GM21717 (cell line): ENCODE measurements around the gene STYXL2.

Experiments used
- ATAC-seq: cut with Tn5 transposase; IDR thresholded peaks from one replicate; pipeline ENCODE4 v1.9.1; 2021; ENCODE audit warnings: mild to moderate bottlenecking, moderate library complexity; ENCODE audit not compliant: unreplicated experiment

STYXL2 gene

DNA sequence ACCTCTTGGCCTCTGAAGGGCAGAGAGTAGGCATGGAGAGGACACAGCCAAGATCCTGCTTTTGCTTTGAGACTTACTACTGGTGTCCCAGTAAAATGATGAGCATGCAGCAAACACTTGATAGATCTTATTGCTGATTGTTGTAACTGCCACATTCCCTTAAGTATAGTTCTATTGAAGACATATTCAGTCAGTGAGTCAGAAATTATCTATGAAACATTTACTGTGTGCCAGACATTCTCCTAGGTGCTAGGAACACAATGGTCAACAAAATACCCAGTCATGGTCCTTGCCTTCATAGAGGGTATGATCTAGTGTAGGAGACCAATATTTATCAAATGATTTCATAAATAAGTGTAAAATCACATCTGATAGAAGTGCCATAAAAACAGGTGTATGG lies 13.6 kb downstream of the STYXL2 start:
- ATAC-seq: no peak

DNA sequence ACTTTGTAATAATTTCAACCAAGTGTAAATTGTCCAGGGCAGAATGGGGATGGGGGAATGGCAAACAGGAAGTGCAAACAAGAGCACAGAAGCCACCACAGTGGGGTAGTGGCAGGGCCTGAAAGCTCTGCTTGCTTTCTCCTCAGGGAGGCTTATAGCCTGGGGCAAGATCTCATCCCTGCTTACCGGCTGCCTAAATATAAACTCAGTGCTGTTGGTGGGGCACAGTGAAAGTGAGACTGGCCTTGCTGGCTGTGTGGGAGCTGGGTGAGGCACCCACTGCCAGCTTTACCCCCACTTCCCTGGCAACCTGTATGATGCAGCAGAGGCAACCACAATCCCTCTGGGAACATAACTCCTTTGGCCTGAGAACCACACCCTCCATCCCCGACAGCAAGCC lies 15.2 kb downstream of the STYXL2 start:
- ATAC-seq: no peak

DNA sequence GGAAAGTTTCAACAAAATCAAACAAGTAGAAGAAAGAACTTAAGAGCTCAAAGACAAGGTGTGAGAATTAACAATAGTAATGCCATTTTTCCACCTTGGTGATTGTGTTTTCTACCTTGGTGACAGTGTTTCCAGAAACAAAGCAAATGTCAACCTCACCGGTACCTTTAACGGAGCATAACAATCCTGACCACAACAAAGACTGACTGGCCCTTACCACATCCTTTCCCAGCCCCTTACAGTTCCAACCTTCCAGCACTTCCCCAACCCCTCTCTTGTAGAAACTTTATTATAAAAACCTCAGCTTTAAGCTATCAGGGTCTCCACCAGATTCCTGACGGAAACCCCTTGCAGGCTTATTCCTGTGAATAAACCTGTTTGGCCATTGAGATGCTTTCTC lies 16.7 kb downstream of the STYXL2 start:
- peak; percentile 70 for ATAC-seq

DNA sequence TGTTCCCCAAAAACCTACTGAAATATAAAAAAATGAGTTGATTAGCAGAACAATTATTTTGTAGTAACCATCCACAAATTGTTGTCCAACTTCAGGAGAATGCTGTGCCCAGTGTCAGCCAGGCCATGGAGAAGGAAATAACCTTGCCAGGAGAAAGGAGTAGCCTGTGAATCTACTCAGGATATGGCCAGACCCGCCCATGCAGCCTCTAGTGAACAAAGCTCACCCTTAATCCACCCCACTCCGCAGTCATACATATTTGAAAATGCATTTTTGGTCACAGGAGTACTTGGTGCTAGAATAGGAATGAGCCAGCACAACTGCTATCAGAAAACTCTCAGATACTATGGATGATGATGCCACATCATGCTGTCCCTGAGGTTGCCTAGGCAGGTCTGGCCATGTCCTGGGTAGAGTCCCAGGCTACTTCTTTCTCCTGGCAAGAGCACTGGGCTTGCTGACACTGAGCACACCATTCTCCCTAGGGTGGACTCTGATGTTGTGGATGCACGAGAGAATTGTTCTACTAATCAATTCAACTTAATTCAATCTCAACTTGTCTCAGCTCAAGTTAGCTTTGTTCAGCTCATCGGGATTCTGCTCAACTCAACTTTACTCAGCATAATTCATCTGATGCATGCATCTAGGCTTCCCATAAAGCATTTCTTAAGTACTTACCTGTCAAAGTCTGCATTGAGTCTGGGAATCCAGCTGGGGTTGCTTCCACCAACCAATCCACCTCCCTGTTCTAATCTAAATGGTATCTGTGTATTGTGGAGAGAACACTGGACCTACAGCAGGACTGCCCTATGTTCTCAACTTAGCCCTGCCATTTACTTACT lies 18.2 kb downstream of the STYXL2 start:
- no peak for ATAC-seq

DNA sequence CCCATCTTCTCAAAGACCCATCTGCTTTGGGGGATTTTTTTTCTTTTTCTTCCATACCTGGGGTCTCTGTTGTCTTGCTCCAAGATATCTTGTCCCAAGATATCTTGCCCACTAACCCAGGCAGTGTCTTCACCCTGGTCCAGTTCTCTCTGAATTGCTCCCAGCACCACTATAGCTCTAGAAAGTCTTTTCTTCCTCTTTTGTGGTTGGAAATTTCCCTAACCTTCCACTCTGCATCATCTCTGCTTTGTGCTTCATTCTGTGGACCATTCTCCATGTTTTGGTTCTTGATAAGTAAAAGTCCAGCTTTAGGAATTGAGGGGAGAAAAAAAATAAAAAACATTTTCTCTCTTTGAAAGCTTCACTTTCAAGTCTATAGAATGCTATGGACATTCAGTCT lies 20.9 kb downstream of the STYXL2 start:
- no peak for ATAC-seq

DNA sequence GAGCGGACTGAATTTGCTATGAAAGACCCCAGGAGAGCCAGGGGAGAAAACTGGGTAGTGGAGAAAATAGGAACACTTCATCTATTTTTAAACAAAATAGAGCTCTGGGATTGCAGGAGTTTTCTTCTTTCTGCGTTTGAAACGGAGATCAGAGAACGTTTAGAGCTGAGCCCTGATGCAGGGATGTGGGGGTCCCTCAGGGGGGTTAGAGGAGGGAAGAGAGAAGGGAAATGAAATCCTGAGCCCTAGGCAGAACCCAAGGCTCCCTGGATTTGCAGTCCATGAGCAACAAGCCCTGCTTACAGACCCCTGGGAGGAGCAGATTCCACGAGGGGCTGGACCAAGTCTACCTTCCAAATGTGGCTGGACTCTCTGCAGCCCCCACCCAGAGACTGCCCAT lies 21.8 kb downstream of the STYXL2 start:
- no peak for ATAC-seq

DNA sequence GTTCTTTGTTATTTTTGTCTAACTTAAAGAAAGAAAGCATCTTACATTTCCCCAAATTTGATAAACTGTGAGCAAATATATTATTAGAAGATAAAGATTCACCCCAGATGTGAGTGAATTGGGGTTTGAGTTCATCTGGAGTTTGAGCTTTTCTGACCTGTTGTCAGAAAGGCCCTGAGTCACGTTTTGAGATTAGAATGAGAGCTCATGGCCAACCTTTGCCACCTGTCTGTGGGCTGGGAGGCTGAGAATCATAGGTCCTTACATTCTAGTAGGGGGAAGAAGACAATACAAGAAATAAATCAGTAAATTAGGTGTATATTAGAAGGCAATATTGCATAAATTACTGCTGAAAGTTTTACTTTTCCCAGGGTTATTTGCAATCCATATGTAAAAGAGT lies 22.3 kb downstream of the STYXL2 start:
- ATAC-seq: no peak

DNA sequence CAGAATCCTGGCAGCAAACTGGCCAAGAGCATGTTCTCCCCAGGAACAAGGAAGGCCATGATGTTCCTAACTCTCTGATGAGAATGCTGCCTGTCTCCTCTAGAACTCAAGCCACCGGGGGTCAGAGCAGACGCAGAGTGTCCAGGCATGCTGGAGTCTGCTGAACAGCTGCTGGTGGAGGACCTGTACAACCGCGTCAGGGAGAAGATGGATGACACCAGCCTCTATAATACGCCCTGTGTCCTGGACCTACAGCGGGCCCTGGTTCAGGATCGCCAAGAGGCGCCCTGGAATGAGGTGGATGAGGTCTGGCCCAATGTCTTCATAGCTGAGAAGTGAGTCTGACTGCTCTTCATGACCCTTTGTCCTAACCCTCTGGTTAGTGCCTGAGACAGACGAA lies 23.4 kb downstream of the STYXL2 start:
- no peak for ATAC-seq

DNA sequence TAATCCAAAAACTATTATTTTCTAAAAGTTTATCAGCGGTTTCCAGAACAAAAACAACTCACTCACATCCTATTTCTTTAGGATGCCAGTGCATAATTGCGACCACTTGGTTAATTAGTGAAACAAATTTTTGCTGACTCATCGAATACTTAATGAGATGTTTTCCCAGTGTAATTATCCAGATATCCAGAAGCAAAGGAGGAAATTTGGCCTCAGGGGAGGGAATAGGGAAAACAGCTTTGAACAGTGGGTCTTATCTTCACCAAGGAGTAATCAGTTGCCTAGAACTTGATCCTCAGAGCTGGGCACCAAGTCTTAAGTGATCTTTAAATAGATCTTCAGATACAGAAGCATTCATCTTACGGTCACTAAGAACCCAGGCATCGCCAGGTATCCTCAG lies 24.3 kb downstream of the STYXL2 start:
- ATAC-seq: no peak

DNA sequence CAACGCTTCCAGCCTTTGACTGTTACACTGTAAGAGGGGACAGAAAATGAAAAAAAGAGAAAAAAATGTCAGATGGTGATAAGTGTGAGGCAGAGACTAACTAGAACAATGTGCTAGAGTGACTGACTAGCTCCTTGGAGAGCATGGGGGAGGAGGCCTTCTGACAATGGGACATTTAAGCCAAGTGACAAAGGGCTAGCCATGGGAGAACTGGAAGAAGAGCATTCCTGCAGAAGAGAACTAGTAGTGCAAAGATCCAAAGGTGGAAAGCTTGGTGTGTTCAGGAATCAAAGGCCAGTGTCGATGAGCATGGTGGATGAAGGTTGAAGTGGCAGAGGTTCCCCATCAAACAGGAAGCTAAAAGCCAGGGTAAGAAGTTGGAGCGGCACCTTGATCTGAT lies 25.8 kb downstream of the STYXL2 start:
- ATAC-seq: no peak

DNA sequence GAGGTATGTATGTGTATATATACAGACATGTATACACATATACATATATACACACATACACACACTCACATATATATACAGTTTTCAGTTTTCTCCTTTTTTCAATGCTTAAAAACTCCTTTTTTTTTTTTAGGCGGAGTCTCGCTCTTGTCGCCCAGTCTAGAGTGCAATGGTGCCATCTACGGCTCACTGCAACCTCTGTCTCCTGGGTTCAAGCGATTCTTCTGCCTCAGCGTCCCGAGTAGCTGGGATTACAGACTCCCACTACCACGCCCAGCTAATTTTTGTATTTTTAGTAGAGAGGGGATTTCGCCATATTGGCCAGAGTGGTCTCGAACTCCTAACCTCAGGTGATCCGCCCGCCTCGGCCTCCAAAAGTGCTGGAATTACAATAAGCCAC lies 27.0 kb downstream of the STYXL2 start:
- ATAC-seq: no peak

DNA sequence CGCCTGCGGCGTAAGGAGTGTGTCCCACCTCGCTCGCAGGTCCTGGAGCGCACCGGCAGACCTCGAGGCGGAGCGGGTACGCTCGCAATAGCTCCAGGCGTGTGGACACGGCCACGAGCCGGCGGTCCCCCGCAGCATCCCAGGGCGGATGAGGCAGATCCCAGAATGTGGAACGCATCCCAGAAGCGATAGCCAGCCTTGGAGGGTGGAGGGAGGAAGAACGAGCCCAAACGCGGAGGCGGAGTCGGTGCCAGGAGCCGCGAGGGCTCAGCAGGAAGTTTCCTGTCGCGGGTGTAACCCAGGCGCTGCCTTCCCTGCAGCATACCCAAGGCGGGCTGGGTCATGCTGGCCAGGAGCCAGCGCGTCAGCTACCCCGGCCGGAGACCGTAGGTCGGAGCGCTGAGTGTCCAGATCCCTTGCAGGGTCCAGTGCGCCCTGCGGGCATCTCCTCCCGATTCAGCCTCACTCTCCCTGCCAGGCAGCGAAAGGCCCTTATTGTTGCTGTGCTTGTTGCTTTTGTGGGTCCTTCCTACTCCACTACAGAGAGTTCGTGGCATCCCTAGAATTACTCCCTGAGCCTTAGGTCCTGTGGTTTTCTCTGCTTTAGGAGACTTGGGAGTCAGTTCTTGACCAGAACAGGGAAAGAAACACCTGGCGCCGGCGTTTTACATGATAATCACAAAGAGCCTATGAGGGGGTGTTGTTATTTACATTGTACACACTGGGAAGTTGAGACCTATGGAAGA lies 27.7 kb downstream of the STYXL2 start:
- no peak for ATAC-seq

DNA sequence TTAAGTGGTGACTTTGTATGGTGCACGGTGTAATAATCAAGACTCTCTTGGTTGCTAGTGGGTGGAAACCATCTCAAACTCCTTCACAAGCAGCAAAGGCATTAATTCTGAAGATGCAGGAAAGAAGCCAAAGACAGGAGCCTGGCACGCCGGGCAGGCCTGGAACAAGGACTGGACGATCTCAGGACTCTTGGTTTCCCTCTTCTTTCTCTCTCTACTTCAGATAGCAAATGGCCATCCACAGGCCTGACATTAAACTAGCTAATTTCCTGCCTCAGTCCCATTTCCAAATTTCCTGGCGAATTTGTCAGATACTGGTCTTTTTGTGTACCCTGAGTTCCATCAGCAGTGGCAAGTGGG lies 28.2 kb downstream of the STYXL2 start:
- no peak for ATAC-seq

DNA sequence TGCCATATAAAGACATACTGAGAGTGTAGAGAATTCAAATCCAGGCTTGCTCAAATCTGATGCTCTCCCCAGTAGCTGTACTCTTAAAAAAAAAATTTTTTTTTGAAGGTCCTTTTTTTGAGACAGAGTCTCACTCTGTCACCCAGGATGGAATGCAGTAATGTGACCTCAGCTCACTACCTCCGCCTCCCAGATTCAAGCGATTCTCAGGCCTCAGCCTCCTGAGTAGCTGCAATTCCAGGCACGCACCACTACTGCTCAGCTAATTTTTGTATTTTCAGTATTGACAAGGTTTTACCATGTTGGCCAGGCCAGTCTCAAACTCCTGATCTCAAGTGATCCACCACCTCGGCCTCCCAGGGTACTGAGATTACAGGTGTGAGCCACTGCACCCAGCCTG lies 28.7 kb downstream of the STYXL2 start:
- no peak for ATAC-seq

DNA sequence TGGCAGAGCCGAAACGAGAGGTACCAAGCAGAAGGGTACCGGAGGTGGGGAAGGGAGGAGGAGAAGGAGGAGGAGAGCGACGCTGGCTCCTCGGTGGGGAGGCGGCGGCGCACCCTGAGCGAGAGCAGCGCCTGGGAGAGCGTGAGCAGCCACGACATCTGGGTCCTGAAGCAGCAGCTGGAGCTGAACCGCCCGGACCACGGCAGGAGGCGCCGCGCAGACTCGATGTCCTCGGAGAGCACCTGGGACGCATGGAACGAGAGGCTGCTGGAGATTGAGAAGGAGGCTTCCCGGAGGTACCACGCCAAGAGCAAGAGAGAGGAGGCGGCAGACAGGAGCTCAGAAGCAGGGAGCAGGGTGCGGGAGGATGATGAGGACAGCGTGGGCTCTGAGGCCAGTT lies 32.4 kb downstream of the STYXL2 start:
- ATAC-seq: no peak

DNA sequence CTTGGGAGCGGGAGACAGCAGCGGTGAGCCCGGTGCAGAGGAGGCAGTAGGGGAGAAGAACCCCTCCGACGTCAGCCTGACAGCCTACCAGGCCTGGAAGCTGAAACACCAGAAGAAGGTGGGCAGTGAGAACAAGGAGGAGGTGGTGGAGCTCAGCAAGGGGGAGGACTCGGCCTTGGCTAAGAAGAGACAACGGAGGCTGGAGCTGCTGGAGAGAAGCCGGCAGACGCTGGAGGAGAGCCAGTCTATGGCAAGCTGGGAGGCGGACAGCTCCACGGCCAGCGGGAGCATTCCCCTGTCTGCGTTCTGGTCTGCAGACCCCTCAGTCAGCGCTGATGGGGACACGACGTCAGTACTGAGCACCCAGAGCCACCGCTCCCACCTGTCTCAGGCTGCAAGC lies 32.9 kb downstream of the STYXL2 start:
- ATAC-seq: no peak

DNA sequence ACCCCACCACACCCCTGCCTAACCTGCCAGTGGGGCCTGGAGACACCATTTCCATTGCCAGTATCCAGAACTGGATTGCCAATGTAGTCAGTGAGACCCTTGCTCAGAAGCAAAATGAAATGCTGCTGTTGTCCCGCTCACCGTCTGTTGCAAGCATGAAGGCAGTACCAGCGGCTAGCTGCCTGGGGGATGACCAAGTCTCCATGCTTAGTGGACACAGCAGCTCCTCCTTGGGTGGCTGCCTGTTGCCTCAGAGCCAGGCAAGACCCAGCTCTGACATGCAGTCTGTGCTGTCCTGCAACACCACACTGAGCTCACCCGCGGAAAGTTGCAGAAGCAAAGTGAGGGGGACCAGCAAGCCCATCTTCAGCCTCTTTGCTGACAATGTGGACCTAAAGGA lies 33.4 kb downstream of the STYXL2 start:
- ATAC-seq: no peak

DNA sequence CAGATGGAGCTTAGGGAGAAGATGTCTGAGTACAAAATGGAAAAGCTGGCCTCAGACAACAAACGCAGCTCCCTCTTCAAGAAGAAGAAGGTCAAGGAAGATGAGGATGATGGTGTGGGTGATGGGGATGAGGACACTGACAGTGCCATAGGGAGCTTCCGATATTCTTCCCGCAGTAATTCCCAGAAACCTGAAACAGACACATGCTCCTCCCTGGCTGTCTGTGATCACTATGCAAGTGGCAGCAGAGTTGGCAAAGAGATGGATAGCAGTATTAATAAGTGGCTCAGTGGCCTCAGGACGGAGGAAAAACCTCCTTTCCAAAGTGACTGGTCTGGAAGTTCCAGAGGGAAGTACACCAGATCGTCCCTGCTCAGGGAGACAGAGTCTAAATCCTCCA lies 33.8 kb downstream of the STYXL2 start:
- no peak for ATAC-seq

DNA sequence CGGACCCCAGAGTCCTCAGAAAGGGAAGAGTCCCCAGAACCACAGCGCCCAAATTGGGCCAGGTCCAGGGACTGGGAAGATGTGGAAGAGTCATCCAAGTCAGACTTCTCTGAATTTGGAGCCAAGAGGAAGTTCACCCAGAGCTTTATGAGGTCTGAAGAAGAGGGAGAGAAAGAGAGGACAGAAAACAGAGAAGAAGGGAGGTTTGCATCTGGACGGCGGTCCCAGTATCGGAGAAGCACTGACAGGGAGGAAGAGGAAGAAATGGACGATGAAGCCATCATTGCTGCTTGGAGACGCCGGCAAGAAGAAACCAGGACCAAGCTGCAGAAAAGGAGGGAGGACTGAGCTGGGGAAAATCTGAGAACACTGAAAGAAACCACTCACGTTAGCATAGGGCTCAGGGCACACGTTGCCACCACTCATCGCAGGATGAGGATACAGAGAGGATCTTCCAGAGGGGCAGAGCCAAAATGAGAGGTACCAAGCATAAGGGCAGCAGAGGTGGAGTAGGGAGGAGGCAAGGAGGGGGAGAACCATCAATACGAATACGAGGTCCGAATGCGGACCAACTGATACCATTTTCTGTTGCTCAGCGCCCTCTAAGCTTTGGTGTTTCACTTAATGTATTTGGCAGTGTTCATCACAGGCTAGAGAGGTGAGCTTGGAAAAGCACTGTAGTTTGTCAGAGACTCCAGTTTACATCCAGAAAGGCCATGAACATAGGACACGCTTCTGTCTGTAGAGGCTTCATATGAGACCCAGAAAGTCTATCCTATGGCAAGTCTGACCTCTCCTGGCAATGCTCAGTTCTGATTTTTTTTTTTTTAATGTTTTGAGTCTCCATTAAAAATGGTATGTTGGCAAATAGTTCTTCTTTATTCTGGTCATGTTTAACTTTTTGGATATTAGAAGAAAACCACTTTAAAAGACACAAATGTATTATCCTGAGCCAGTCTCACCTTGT lies 34.7 kb downstream of the STYXL2 start:
- no peak for ATAC-seq

DNA sequence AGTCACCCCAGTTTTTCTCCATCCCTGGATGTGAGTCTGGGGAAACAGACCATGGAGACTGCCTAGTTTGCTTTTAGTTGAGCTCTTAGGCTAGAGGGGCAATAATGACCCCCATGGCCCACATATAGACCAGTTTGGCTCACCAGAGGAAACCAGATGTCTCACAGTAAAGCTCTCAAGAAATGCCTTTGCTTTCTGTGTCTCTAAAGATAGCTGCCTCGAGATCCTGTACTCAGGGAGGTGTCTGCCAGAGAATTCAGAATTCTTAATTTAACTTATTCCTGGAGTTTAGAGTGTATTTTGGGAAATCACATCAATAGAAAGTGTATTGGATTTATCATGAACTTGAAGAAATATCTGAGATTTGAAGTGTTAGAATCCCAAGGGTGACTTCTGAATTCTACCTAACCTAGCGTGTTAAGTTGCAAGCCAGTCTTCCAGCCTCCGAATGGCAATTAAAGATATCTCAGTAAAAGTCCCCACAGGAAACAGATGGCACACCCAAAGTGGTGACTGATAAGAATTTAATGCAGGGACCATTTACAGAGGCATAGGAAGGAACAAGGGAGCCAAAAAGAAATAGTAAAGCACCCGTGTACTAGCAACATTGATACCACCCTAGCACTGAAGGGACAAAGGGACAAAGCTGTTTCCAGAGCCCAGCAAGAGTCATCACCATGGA lies 37.1 kb downstream of the STYXL2 start:
- no peak for ATAC-seq
